ENCODE data around the gene NHERF1.

GRCh38 chr17:74808714-74809430 lies 60.4 kb downstream of the NHERF1 start:
- no peak for TF ChIP-seq POLR2A (IDR thresholded peaks at IDR 0.05)
- no peak for TF ChIP-seq CTCF (IDR thresholded peaks at IDR 0.05)
- no peak for TF ChIP-seq POLR2AphosphoS5 (IDR thresholded peaks at IDR 0.05)

Data from prostate gland (tissue), 2 donors.